ENCODE measurements around the gene TP53BP2.
"Not testable (repeated sequence)": the region's sequence is repeated elsewhere in the genome, so short reads cannot be mapped to it uniquely, and the experiment has no call there.

TP53BP2 gene

GRCh38 chr1:223742856-223743517, 102.8 kb downstream of the TP53BP2 start:
- TF ChIP-seq CTCF (IDR thresholded peaks at IDR 0.05; ENCODE audit: insufficient read depth, low read depth, low read length, missing control alignments) = no peak
- DNase-seq (ENCODE audit: low read depth) = no peak
- no peak overlapping the region for H3K4me3 ChIP-seq (ENCODE audit: low read length)

- DNase-seq (ENCODE audit: low read depth) = peak; percentile 95
- no peak overlapping the region for H3K4me3 ChIP-seq (ENCODE audit: low read length)
- no peak for TF ChIP-seq CTCF (IDR thresholded peaks at IDR 0.05; ENCODE audit: insufficient read depth, low read depth, low read length, missing control alignments)
Observed at GRCh38 chr1:223741861-223742260, 103.9 kb downstream of the TP53BP2 start.

- H3K4me3 ChIP-seq (ENCODE audit: low read length) = not testable (repeated sequence)
- peak; percentile 57 for DNase-seq (ENCODE audit: low read depth)
Observed at GRCh38 chr1:223740038-223740736, 105.6 kb downstream of the TP53BP2 start.

- TF ChIP-seq CTCF (IDR thresholded peaks at IDR 0.05; ENCODE audit: insufficient read depth, low read depth, low read length, missing control alignments) = no peak
- peak; percentile 60 for DNase-seq (ENCODE audit: low read depth)
- H3K4me3 ChIP-seq (ENCODE audit: low read length) = no peak overlapping the region
Observed at GRCh38 chr1:223739366-223740037, 106.2 kb downstream of the TP53BP2 start.

GRCh38 chr1:223738465-223739365, 107.0 kb downstream of the TP53BP2 start:
- no peak for TF ChIP-seq CTCF (IDR thresholded peaks at IDR 0.05; ENCODE audit: insufficient read depth, low read depth, low read length, missing control alignments)
- H3K4me3 ChIP-seq (ENCODE audit: low read length) = no peak overlapping the region
- peak; percentile 56 for DNase-seq (ENCODE audit: low read depth)

- no peak overlapping the region for H3K4me3 ChIP-seq (ENCODE audit: low read length)
- no peak for DNase-seq (ENCODE audit: low read depth)
- TF ChIP-seq CTCF (IDR thresholded peaks at IDR 0.05; ENCODE audit: insufficient read depth, low read depth, low read length, missing control alignments) = no peak
Observed at GRCh38 chr1:223737342-223737741, 108.4 kb downstream of the TP53BP2 start.

GRCh38 chr1:223736638-223737037, 109.1 kb downstream of the TP53BP2 start:
- DNase-seq (ENCODE audit: low read depth); H3K4me3 ChIP-seq (ENCODE audit: low read length): not testable (repeated sequence)
